Activated CD8-positive, alpha-beta memory T cell treated with anti-CD3 and anti-CD28 coated beads for 48 hours (primary cell): ENCODE measurements around the gene ATOSB.
A peak's percentile ranks its signal among the peaks of the same experiment; 100 is the strongest.

Experiments
- DNase-seq, 3 experiments: peaks; one replicate each; pipeline ENCODE4 v3.0.0-alpha.2; 2020; ENCODE audit warnings: low read depth in 2 of 3, low spot score in 2 of 3

The ATOSB gene

DNA sequence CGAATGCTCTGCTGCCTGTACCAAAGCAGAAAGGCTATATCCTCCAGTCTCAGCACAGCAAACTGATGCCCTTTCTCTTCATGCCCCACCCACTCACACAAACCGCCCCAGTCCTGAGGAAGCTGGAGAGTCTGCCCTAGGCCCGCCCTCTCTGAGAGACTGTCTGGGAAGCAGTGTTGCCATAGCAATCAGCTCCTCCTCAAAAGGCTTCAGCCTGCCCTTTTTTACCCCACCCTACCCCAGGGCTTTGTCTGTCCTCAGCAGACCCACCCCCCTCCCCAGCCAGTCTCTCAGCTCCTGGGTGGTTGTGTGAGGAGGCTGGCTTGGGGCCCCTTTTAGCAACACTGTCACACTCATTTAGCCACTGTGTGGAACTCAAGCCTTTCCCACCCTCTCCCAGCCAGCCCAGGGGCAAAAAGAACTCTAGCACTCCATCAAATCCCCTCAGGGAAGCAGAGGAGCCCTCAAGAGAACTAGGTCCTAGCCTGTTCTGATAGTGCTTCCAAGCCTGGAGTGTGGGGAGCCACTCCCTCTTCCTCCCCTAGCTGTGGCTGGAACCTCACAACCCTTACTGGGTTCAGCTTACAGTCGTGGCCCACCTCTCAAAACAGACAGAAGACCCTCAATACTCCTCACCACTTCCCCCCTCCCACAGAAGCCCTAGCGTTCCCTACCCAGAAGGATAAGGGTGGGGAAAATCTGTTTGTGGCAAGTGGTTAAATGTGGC lies 1.4 kb downstream of the ATOSB start:
- peak in 1 of 3 experiments; percentile 37 for DNase-seq

- DNase-seq = no peak
These were observed 3.2 kb downstream of the ATOSB start for GRCh38 chr9:35112257-35113020.

DNA sequence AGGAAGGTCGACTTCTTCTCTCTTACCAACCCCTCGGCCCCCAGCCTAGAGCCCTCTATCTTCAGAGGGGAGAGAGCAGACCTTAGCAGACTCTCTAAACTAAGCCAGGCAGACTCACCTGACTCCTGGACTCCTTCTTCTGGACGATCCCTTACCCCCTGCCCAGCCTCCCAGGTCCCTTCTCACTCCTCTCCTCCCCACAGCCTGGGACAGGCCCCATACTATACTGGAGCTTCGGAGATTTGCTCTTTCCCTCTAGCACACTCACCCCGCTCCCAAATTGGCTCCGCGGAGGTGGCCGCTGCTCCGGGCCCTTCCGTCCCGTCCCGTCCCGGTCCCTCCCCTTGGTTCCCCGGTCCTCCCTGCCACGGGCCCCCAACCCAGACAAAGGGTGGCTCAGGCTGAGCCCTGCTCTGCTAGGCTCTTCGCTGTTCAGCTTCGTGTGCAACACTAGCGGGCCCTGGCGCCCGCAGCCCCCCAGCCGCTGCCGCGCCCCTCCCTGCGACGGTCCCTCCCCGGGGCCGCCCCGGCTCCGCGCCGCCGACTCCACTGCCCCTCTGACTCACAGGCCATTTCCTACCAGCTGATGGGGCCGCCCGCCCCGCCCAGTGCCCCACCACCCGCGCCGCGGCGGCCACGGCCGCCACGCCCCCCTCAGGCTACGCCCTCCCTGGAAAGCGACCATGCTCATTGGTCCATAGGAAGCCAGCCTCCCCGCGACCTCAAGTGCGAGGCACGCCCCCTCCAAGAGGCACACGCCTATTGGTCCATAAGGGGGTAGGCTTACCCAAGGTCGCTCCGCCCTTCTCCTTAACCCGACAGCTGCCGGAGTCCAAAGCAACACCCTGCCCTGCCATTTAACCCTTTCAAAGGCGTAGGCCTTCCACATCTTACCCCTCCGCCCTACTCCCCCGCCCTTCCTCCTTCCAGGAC lies 4.4 kb downstream of the ATOSB start:
- peak; percentile 83 to 89 (median 86) for DNase-seq

- no peak for DNase-seq
These were observed 5.3 kb downstream of the ATOSB start for GRCh38 chr9:35110327-35110761.

- DNase-seq = no peak
These were observed 6.6 kb downstream of the ATOSB start for GRCh38 chr9:35108946-35109575.

DNA sequence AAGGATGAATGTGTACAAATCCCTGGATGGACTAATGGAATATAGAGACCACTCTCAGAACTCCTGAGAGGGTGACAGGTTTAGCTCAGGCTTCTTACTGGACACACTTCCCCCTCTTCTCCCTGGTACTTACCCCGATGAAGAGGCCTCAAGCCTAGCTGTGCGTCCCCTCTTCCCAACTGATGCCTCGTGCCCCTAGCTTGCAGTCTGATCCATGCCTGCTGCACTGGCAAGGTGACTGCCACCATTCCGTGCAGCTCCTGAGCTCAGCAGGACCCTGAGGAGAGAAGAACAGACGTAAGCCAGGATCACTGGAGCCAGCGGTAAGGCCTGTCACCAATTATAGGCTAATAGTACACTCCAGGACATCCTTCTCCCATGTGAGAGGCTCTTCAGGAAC lies 7.2 kb downstream of the ATOSB start:
- DNase-seq = no peak

- no peak for DNase-seq
These were observed 8.1 kb downstream of the ATOSB start for GRCh38 chr9:35107297-35108290.

DNA sequence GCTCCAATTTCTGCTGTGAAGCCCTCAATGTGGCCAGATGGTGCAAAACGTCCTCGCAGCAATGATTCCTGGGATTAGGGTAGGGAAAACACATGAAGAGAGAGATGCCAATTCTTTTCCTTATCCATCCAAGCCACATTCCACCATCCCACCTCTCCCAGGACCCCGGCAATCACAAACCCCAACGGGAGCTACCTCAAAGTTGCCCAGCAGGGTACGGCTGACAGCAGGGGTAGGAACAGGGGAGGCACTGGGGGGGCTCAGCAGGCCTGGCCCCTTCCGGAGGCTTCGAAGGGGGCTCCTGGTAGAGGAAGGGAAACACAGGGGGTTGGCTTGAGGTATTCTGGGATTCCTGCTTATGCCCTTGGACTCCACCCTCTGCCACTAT lies 9.3 kb downstream of the ATOSB start:
- DNase-seq = no peak

- DNase-seq = no peak
These were observed 9.9 kb downstream of the ATOSB start for GRCh38 chr9:35105571-35106342.

DNA sequence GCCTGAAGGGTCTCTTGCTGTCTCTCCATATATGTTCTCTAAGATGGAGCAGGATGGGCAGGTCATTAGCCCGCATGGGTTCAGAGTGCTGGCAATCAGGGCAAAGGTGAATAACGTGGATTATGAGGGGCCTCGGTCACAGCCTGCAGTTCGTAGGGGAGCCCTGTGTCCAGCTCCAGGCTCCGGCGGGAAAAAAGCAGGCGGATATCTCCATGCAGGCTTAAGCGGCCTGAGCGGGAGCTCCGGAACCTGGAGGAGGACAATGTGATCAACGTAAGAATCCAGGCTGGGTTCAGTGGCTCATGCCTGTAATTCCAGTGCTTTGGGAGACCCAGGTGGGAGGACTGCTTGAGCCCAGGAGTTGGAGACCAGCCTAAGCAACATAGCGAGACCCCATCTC lies 10.5 kb downstream of the ATOSB start:
- no peak for DNase-seq

DNA sequence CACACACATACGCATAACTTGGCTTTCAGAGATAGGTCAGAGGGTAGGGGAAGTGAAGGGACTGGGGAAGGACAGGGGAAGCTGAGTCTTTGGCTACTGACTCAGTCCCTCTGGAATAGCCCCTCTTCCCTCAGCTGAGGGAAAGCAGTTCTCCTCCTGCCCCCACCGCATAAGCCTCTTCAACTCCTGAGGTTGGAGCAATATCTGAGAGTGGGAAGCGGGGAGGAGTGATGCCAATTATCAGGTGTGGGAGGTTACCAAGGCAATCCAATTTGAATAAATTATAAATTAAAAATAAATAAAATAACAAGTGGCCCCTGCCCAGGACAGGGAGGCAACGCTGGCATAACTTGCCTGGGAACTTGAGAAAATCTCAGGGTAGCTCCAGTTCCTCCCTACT lies 11.1 kb downstream of the ATOSB start:
- DNase-seq = no peak

DNA sequence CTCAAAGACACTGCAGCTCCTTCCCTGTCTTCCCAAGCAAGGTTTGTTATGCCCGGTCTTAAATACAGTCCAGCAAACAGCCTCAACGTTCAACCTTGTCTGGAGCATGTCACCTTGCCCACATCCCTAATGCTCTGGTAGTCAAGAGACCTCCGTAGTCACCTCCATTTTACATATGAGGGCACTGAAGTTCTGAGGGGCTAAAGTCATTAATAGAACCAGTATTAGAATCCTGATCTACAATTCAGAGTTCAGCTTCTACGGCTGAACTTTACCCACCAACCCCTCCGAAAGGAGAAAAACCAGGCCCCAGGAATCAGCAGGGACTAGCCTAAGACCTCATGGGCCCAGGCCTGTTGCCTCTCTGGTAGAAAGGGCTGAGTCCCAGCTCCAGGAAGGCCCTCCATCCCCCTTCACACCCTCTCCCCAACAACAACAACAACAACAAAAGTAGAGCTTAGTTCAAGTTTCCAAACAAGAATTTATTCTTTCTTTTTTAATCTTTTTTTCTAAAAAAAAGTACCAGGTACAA lies 11.9 kb downstream of the ATOSB start:
- DNase-seq = no peak

DNA sequence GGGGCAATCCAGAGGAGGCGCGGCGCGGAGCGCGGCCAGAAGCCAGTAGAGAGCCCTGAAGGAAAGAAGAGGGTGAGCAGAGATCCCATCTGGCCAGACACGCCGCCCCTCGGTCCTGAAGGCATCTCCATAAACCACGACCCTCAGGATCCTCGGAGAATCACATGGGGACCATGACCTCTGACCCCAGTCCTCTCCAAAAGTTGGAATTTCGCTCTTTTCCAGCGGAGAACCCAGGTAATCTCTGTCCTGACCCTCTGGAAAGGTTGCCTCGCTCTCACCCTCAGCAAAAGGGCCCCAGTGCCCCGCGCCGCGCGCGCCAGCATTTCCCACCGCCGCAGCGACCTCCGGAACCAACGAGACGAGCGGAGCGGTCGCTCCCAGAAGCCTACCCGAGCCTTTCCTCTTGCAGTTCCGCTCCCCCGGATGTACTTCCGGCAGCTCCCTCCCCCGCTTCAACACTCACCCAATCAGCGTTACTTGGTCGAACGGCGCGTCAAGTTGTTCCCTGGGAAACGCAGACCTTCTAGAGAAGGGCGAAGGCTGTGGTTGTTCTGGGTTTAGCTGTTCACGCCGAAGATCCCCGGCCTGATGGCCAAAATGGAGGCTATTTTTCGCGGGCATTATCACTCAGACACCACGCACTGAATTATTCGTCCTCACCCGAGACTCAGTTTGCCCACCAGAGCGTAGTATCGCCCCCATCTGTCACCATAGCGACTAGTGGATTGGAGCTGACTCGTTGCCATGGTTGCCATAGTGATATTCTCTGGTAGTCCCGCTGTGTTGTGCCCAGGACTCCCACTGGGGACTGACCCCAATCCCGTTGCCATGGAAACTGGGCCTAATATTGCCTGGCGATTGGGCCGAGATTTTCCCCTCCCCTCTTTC lies 12.6 kb downstream of the ATOSB start, which contains the start of gene STOML2:
TSS of gene STOML2 (minus strand) at position 363 of the 891 bp plus-strand sequence. CDS start at position 326, 37 bp downstream.
- peak in 2 of 3 experiments; percentile 70 to 72 for DNase-seq

DNA sequence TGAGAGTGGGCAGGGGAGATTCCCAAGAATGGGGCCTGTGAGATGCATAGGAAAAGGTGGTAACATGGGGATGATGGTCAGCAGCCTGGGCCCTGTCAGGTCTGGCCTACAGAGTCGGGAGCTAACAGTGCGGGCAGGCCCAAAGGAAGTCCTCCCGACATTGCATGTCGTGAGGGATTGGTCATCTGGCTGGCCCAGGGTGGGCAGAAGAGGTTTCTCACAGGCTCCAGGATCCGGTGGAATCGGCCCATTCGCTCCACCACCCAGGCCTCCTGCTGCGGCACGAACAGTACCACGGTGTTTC lies 13.2 kb downstream of the ATOSB start:
- no peak for DNase-seq

GRCh38 chr9:35097573-35097972 lies 18.1 kb downstream of the ATOSB start:
- no peak for DNase-seq

GRCh38 chr9:35096035-35096849 lies 19.4 kb downstream of the ATOSB start, which contains the start of gene PIGO:
PIGO (minus strand) TSS chr9:35096591; CDS start chr9:35095565, 1,026 bp downstream.
- DNase-seq = peak; percentile 79 to 86 (median 80)

- DNase-seq = no peak
These were observed 24.1 kb downstream of the ATOSB start for GRCh38 chr9:35091536-35091935.
